ENCODE data around the gene ABHD17C.

ABHD17C gene

DNA sequence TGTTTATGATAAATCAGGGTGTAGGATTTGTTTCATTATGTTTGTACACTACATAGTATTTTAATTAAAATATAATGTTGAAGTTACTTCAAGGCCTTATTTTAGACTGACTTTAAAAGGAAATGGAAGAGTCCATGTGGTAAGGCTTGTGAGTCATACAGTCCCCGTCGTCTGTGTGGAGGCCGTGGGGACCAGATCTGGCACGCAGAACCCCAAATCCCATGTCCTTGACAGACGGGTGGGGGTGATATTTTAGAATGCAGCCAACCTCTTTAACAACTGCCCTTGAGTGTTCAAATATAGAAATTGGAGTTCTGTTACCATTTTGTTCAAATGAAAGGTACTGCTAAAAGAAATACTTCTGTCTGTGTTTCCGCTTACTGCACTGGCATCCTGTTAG is 35.8 kb downstream of the ABHD17C start:
- H3K9me3 ChIP-seq (ENCODE audit: insufficient read depth, low read depth, low read length): no peaks in the 10 kb centered on the region
- no peak overlapping the region for H3K4me3 ChIP-seq (ENCODE audit: low read length)
- H3K27ac ChIP-seq (ENCODE audit: low read depth, low read length): no peak overlapping the region
- H3K27me3 ChIP-seq (ENCODE audit: insufficient read depth, low read length): no peaks in the 10 kb centered on the region
- H3K9ac ChIP-seq (ENCODE audit: low read depth, low read length): no peak overlapping the region
- 90% methylated on average over 6 of the region's 6 CpGs for WGBS
- H3K36me3 ChIP-seq (ENCODE audit: insufficient read depth, low read length): no peaks in the 10 kb centered on the region
- peaks cover 18% of the 10 kb centered on the region for H3K4me1 ChIP-seq (ENCODE audit: insufficient read depth, low read length)

- 96% methylated on average over 6 of the region's 6 CpGs for WGBS
- H3K36me3 ChIP-seq (ENCODE audit: insufficient read depth, low read length): no peaks in the 10 kb centered on the region
- no peaks in the 10 kb centered on the region for H3K9me3 ChIP-seq (ENCODE audit: insufficient read depth, low read depth, low read length)
- H3K4me3 ChIP-seq (ENCODE audit: low read length): no peak overlapping the region
- no peak overlapping the region for H3K9ac ChIP-seq (ENCODE audit: low read depth, low read length)
- H3K27ac ChIP-seq (ENCODE audit: low read depth, low read length): no peak overlapping the region
- H3K27me3 ChIP-seq (ENCODE audit: insufficient read depth, low read length): no peaks in the 10 kb centered on the region
- peaks cover 18% of the 10 kb centered on the region for H3K4me1 ChIP-seq (ENCODE audit: insufficient read depth, low read length)
Measured at GRCh38 chr15:80732167-80732566, 37.1 kb downstream of the ABHD17C start.

GRCh38 chr15:80732818-80733217 is 37.7 kb downstream of the ABHD17C start:
- Histone ChIP-seq H3K4me1 (ENCODE audit: insufficient read depth, low read length) (peaks cover 18% of the 10 kb centered on the region), H3K4me3 (ENCODE audit: low read length) (no peak overlapping the region), H3K27ac (ENCODE audit: low read depth, low read length) (no peak overlapping the region), H3K36me3 (ENCODE audit: insufficient read depth, low read length) (no peaks in the 10 kb centered on the region), H3K9me3 (ENCODE audit: insufficient read depth, low read depth, low read length) (no peaks in the 10 kb centered on the region), H3K27me3 (ENCODE audit: insufficient read depth, low read length) (no peaks in the 10 kb centered on the region), H3K9ac (ENCODE audit: low read depth, low read length) (no peak overlapping the region)
- 92% methylated on average over 5 of the region's 5 CpGs for WGBS

DNA sequence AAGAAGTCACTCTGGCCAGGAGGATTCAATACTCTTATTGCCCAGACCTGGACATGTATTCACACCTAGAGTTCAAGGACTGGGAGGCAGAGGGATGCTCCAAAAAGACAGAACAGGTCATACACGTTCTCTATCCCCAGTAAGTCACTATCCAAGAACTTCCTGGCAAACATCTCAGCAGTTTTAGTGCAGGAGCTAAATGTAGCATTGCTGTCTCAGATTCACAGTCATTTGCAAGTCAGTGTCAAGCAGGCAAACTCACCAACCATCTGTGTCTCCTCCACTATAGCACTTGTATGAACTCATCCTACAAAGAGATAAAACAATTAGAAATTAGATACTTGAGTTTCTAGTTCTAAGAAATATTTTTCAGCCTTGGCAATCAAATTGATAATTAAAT is 38.4 kb downstream of the ABHD17C start:
- 74% methylated on average over 1 of the region's 1 CpG for WGBS

DNA sequence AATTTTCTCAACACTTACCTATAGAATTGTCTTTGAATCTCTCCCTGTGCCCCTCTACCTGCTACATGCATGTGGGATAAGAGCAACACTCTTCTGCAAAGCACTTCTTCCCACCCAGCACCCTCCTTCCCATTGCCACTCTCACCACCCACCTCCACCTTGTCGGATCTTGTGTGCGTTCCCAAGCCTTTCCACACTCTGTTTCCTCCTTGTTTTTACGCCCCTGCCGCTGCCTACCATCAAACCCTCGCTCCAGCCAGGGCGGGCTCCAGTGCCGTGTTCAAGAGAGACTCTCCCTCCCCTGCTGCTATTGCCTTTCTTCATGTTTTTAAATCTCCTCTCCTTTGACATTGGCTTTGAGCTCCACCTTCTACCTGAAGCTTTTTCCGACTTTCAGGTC is 40.2 kb downstream of the ABHD17C start:
- 89% methylated on average over 8 of the region's 8 CpGs for WGBS
- peaks cover 17% of the 10 kb centered on the region for H3K4me1 ChIP-seq (ENCODE audit: insufficient read depth, low read length)
- no peak overlapping the region for H3K27ac ChIP-seq (ENCODE audit: low read depth, low read length)
- no peaks in the 10 kb centered on the region for H3K27me3 ChIP-seq (ENCODE audit: insufficient read depth, low read length)
- no peak overlapping the region for H3K9ac ChIP-seq (ENCODE audit: low read depth, low read length)
- H3K4me3 ChIP-seq (ENCODE audit: low read length): no peak overlapping the region
- H3K36me3 ChIP-seq (ENCODE audit: insufficient read depth, low read length): no peaks in the 10 kb centered on the region
- no peaks in the 10 kb centered on the region for H3K9me3 ChIP-seq (ENCODE audit: insufficient read depth, low read depth, low read length)

More for the DNA sequence above, 38.4 kb downstream of the ABHD17C start:
- H3K4me1 ChIP-seq (ENCODE audit: insufficient read depth, low read length): peaks cover 18% of the 10 kb centered on the region
- no peak overlapping the region for H3K9ac ChIP-seq (ENCODE audit: low read depth, low read length)
- H3K27me3 ChIP-seq (ENCODE audit: insufficient read depth, low read length): no peaks in the 10 kb centered on the region
- H3K36me3 ChIP-seq (ENCODE audit: insufficient read depth, low read length): no peaks in the 10 kb centered on the region
- no peak overlapping the region for H3K27ac ChIP-seq (ENCODE audit: low read depth, low read length)
- no peak overlapping the region for H3K4me3 ChIP-seq (ENCODE audit: low read length)
- H3K9me3 ChIP-seq (ENCODE audit: insufficient read depth, low read depth, low read length): no peaks in the 10 kb centered on the region

DNA sequence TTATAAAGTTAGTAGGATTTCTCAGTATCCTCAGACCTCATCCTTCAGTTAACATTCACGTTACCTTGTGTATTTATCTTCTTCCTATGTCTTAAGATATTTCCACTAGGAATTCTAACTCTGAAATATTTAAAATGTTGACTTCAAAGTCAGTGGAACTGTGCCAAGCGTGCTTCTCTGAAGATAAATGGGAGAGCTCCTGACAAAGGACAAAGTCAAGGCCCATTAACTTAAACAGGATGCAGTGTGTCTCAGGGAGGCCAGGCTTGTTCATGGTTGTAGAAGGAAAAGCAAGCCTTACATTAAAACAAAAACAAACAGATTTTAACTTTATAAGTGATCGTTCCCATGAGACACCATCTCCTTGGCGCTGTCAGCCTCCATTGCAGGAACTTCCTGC is 41.5 kb downstream of the ABHD17C start:
- Histone ChIP-seq H3K36me3 (ENCODE audit: insufficient read depth, low read length) (no peaks in the 10 kb centered on the region), H3K4me1 (ENCODE audit: insufficient read depth, low read length) (peaks cover 14% of the 10 kb centered on the region), H3K4me3 (ENCODE audit: low read length) (no peak overlapping the region), H3K27ac (ENCODE audit: low read depth, low read length) (no peak overlapping the region), H3K27me3 (ENCODE audit: insufficient read depth, low read length) (no peaks in the 10 kb centered on the region), H3K9me3 (ENCODE audit: insufficient read depth, low read depth, low read length) (no peaks in the 10 kb centered on the region), H3K9ac (ENCODE audit: low read depth, low read length) (no peak overlapping the region)
- WGBS: 97% methylated on average over 3 of the region's 4 CpGs

DNA sequence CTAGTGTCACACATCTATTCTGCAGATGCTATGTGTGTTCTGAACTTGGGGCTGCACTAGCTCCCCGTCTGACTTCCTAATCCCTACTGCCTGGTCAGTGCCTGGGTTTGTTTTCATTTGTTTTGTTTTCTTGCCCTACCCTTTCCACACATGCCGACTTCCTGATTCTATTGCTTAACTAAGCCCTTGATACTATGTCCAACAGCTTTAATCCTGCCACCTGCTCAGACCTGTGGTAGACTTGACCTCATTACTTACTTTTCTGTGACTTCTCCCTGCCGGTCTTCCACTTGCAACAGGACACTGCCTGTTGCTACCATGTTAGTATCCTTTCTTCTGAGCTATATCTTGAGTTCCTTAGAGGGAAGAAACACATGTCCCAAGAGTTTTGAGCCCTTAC is 44.8 kb downstream of the ABHD17C start:
- Histone ChIP-seq H3K27me3 (ENCODE audit: insufficient read depth, low read length) (no peaks in the 10 kb centered on the region), H3K27ac (ENCODE audit: low read depth, low read length) (no peak overlapping the region), H3K9ac (ENCODE audit: low read depth, low read length) (no peak overlapping the region), H3K9me3 (ENCODE audit: insufficient read depth, low read depth, low read length) (no peaks in the 10 kb centered on the region), H3K36me3 (ENCODE audit: insufficient read depth, low read length) (no peaks in the 10 kb centered on the region), H3K4me3 (ENCODE audit: low read length) (no peak overlapping the region), H3K4me1 (ENCODE audit: insufficient read depth, low read length) (peaks cover 17% of the 10 kb centered on the region)
- 95% methylated on average over 3 of the region's 3 CpGs for WGBS

GRCh38 chr15:80742081-80742480 is 47.0 kb downstream of the ABHD17C start:
- H3K9ac ChIP-seq (ENCODE audit: low read depth, low read length): no peak overlapping the region
- no peak overlapping the region for H3K4me3 ChIP-seq (ENCODE audit: low read length)
- no peaks in the 10 kb centered on the region for H3K27me3 ChIP-seq (ENCODE audit: insufficient read depth, low read length)
- H3K4me1 ChIP-seq (ENCODE audit: insufficient read depth, low read length): peaks cover 17% of the 10 kb centered on the region
- no peaks in the 10 kb centered on the region for H3K9me3 ChIP-seq (ENCODE audit: insufficient read depth, low read depth, low read length)
- no peaks in the 10 kb centered on the region for H3K36me3 ChIP-seq (ENCODE audit: insufficient read depth, low read length)
- WGBS: 88% methylated on average over 4 of the region's 4 CpGs
- H3K27ac ChIP-seq (ENCODE audit: low read depth, low read length): no peak overlapping the region

GRCh38 chr15:80743189-80743833 is 48.2 kb downstream of the ABHD17C start:
- H3K4me1 ChIP-seq (ENCODE audit: insufficient read depth, low read length): peaks cover 27% of the 10 kb centered on the region
- WGBS: 94% methylated on average over 11 of the region's 11 CpGs
- no peak overlapping the region for H3K9ac ChIP-seq (ENCODE audit: low read depth, low read length)
- H3K4me3 ChIP-seq (ENCODE audit: low read length): no peak overlapping the region
- H3K27ac ChIP-seq (ENCODE audit: low read depth, low read length): no peak overlapping the region
- H3K27me3 ChIP-seq (ENCODE audit: insufficient read depth, low read length): no peaks in the 10 kb centered on the region
- no peaks in the 10 kb centered on the region for H3K9me3 ChIP-seq (ENCODE audit: insufficient read depth, low read depth, low read length)
- H3K36me3 ChIP-seq (ENCODE audit: insufficient read depth, low read length): no peaks in the 10 kb centered on the region

DNA sequence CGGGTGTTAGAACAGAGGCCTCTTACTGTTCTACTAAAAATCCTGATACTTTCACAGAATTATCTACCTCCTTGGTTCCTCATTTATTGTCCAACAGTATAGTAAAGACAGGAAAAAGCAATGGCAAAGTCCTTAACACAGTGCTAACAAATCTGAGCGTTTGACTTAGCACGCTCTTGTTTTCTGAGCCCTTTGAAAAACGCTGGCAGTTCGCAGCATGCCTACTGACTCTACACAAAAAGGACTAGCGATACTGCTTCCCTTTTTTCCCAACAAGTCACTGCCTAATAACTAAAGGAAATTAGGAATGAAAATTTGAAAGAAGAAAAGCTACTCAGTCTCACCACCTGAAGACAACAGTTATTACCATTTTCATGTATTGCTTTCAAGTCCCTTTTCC is 49.3 kb downstream of the ABHD17C start:
- Histone ChIP-seq H3K9ac (ENCODE audit: low read depth, low read length) (no peak overlapping the region), H3K9me3 (ENCODE audit: insufficient read depth, low read depth, low read length) (no peaks in the 10 kb centered on the region), H3K4me1 (ENCODE audit: insufficient read depth, low read length) (peaks cover 27% of the 10 kb centered on the region), H3K27me3 (ENCODE audit: insufficient read depth, low read length) (no peaks in the 10 kb centered on the region), H3K36me3 (ENCODE audit: insufficient read depth, low read length) (no peaks in the 10 kb centered on the region), H3K4me3 (ENCODE audit: low read length) (no peak overlapping the region), H3K27ac (ENCODE audit: low read depth, low read length) (0 out of 2 replicates have a peak overlapping the region, but pooled peaks have one; percentile 0)
- 45% methylated on average over 5 of the region's 6 CpGs for WGBS

- H3K36me3 ChIP-seq (ENCODE audit: insufficient read depth, low read length): peaks cover 4% of the 10 kb centered on the region
- H3K4me1 ChIP-seq (ENCODE audit: insufficient read depth, low read length): peaks cover 27% of the 10 kb centered on the region
- no peak overlapping the region for H3K9ac ChIP-seq (ENCODE audit: low read depth, low read length)
- no peaks in the 10 kb centered on the region for H3K9me3 ChIP-seq (ENCODE audit: insufficient read depth, low read depth, low read length)
- no peaks in the 10 kb centered on the region for H3K27me3 ChIP-seq (ENCODE audit: insufficient read depth, low read length)
- WGBS: 10% methylated on average over 1 of the region's 1 CpG
- 0 out of 2 replicates have a peak overlapping the region, but pooled peaks have one; percentile 0 for H3K27ac ChIP-seq (ENCODE audit: low read depth, low read length)
- no peak overlapping the region for H3K4me3 ChIP-seq (ENCODE audit: low read length)
Measured at GRCh38 chr15:80744826-80745225, 49.7 kb downstream of the ABHD17C start.

- Histone ChIP-seq H3K9me3 (ENCODE audit: insufficient read depth, low read depth, low read length) (no peaks in the 10 kb centered on the region), H3K4me3 (ENCODE audit: low read length) (no peak overlapping the region), H3K27ac (ENCODE audit: low read depth, low read length) (no peak overlapping the region), H3K9ac (ENCODE audit: low read depth, low read length) (no peak overlapping the region), H3K27me3 (ENCODE audit: insufficient read depth, low read length) (no peaks in the 10 kb centered on the region), H3K4me1 (ENCODE audit: insufficient read depth, low read length) (peaks cover 27% of the 10 kb centered on the region), H3K36me3 (ENCODE audit: insufficient read depth, low read length) (peaks cover 9% of the 10 kb centered on the region)
- WGBS: no CpG with 5 or more reads among the region's 1 CpG
Measured at GRCh38 chr15:80745888-80746287, 50.8 kb downstream of the ABHD17C start.

Measured in HUES64 (cell line).